DND-41 (cell line): ENCODE data around the gene NECAB3.
"Not testable (repeated sequence)": the region's sequence is repeated elsewhere in the genome, so short reads cannot be mapped to it uniquely, and the experiment has no call there.

Source experiments
- EZH2 ChIP-seq: IDR thresholded peaks from 3 replicates; pipeline ENCODE4 v1.6.1; 2012; ENCODE audit warnings: borderline replicate concordance, low read depth, mild to moderate bottlenecking, moderate library complexity, low read length, inconsistent platforms; ENCODE audit not compliant: severe bottlenecking
- TF ChIP-seq, protein P1 (sequence below): IDR thresholded peaks from 2 replicates; pipeline ENCODE4 v1.5.1; 2012; ENCODE audit warnings: borderline replicate concordance, low read length, moderate library complexity, mild to moderate bottlenecking; ENCODE audit not compliant: poor library complexity, severe bottlenecking; ENCODE audit errors: extremely low read depth

- not testable (repeated sequence) for TF ChIP-seq EZH2
- TF ChIP-seq, protein P1, sequence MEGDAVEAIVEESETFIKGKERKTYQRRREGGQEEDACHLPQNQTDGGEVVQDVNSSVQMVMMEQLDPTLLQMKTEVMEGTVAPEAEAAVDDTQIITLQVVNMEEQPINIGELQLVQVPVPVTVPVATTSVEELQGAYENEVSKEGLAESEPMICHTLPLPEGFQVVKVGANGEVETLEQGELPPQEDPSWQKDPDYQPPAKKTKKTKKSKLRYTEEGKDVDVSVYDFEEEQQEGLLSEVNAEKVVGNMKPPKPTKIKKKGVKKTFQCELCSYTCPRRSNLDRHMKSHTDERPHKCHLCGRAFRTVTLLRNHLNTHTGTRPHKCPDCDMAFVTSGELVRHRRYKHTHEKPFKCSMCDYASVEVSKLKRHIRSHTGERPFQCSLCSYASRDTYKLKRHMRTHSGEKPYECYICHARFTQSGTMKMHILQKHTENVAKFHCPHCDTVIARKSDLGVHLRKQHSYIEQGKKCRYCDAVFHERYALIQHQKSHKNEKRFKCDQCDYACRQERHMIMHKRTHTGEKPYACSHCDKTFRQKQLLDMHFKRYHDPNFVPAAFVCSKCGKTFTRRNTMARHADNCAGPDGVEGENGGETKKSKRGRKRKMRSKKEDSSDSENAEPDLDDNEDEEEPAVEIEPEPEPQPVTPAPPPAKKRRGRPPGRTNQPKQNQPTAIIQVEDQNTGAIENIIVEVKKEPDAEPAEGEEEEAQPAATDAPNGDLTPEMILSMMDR, result not testable (repeated sequence)
These were observed 26.6 kb upstream of the NECAB3 start for GRCh38 chr20:33700696-33701441.
